Activated CD4-positive, alpha-beta T cell treated with anti-CD3 and anti-CD28 coated beads for 48 hours (primary cell): ENCODE measurements around the gene LRFN3.
"Not testable (repeated sequence)": the region's sequence is repeated elsewhere in the genome, so short reads cannot be mapped to it uniquely, and the experiment has no call there.

Experiments used
- DNase-seq: peaks from one replicate; pipeline ENCODE4 v3.0.0-alpha.2; 2020

Gene LRFN3

GRCh38 chr19:35908010-35908441 lies 28.1 kb upstream of the LRFN3 start, which contains the start of gene TYROBP:
TYROBP (minus strand) TSS chr19:35908295; CDS start chr19:35908228, 67 bp downstream.
- DNase-seq: no peak

DNA sequence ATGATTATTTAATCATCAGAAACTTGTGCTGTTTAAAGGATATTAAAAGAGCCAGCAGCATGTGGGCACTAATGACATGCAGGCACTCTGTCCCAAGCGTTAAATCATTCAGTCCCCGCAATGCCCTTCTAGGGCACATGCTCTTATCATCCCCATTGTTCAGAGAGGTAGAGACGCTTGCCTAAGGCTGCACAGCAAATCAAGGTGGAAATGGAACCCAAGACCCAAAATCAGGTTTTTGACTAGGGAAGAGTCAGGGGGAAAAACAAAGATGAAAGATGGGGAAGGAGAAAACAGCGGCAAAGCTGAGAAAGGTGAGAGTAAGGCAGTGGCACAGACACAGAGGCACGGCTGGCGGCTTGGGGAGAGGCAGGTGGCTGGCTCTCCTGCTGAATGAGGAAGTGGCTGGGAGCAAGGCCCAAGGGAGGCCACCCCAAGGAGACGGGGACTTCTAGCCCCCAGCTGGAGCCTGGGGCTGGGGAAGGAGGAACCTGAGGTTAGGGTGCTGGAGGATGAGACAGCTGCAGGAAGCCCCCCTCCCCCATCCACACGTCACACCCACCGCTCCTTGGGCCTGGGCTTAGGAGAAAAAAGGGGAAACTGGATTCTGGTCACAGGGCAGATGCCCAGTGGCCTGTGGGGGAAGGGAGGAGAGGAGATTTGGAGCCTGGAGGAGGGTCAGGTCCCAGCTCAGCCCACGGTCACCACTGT lies 27.0 kb upstream of the LRFN3 start:
- DNase-seq: no peak

DNA sequence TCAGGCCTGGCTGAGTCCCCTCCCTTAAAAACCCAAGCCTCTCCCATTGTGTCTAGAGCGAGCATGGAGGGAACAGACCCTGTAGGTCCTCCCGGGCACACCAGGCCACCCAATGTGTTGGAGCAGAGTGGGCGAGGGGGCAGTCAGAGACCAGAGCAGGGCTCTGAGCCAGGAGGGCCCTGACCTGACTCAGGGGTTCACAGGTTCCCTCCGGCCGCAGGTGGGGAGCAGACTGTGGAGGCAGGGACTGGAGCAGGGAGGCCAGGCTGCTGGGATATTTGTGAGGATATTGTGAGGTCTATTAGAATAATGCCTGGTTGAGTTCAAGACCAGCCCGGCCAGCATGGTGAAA lies 26.5 kb upstream of the LRFN3 start:
- no peak for DNase-seq

DNA sequence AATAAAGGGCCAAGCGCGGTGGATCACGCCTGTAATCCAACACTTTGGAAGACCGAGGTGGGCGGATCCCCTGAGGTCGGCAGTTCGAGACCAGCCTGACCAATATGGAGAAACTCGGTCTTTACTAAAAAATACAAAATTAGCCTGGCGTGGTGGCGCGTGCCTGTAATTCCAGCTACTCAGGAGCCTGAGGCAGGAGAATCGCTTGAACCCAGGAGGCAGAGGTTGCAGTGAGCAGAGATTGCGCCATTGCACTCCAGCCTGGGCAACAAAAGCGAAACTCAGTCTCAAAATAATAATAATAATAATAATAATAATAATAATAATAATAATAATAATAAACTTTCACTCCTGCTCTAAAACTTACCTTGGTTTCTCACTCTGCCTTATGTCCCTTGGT lies 25.8 kb upstream of the LRFN3 start:
- DNase-seq: not testable (repeated sequence)

GRCh38 chr19:35911173-35911572 lies 25.0 kb upstream of the LRFN3 start:
- no peak for DNase-seq

GRCh38 chr19:35911790-35912189 lies 24.4 kb upstream of the LRFN3 start:
- DNase-seq: peak; percentile 57

DNA sequence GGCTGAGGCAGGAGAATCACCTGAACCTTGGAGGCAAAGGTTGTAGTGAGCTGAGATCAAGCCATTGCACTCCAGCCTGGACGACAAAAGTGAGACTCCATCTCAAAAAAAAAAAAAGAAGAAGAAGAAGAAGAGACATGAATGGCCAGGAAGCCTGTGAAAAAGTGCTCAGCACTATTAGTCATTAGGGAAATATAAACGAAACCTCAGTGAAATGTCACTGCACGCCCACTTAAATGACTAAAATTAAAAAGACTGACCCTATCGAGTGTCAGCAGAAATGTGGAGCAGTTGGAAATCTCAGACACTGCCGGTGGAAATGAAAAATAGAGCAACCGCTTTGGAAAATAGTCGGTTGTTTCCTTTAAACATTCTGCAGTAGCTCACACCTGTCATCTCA lies 22.6 kb upstream of the LRFN3 start:
- DNase-seq: no peak

- DNase-seq: no peak
These were observed 20.7 kb upstream of the LRFN3 start for GRCh38 chr19:35915443-35915842.

DNA sequence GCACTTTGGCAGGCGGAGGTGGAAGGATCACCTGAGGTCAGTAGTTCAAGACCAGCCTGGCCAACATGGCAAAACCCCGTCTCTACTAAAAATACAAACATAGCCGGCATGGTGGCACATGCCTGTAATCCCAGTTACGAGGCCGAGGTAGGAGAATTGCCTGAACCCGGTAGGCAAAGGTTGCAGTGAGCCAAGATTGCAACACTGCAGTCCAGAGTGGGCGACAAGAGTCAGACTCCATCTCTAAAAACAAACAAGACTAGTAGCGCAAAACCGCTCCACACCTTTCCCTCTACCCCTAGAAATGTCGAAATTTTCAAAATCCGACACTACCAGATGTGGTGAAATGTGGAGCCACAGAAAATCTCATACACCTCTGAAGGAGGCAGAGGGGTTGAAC lies 16.9 kb upstream of the LRFN3 start:
- no peak for DNase-seq

GRCh38 chr19:35921012-35921411 lies 15.2 kb upstream of the LRFN3 start:
- no peak for DNase-seq

GRCh38 chr19:35925501-35925900 lies 10.7 kb upstream of the LRFN3 start:
- DNase-seq: no peak

DNA sequence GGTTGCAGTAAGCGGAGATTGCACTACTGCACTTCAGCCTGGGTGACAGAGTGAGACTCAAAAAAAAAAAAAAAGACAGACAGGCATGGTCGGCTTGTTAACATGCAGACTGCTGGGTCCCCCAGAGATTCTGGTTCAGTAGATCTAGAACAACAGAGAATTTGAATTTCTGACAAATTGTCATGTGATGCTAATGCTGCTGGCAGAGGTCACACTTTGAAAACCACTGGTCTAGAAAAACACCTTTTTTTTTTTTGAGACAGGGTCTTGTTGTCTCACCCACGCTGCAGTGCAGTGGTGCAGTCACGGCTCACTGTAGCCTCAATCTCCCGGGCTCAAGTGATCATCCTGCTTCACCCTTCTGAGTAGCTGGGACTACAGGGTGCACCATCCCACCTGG lies 7.7 kb upstream of the LRFN3 start:
- no peak for DNase-seq

DNA sequence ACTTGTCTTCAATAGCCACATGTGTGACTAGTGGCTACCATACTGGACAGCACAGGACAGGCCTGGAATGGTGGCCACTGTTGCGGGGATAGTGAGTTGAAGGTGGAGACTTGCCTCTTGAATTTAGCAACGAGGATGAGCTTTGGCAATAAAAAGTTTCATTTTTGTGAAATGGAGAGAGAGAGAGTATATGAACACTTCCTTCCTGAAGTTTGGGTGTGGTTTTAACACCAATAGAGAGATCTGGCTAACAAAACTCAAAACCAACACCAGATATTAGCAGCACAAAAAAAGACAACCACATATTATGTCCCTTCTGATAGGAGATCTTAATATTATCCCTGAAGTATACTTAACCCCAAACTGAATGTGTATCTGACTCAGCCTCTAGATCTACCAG lies 6.3 kb upstream of the LRFN3 start:
- DNase-seq: no peak

- peak; percentile 100 for DNase-seq
These were observed 4.9 kb upstream of the LRFN3 start for GRCh38 chr19:35931161-35931873.

DNA sequence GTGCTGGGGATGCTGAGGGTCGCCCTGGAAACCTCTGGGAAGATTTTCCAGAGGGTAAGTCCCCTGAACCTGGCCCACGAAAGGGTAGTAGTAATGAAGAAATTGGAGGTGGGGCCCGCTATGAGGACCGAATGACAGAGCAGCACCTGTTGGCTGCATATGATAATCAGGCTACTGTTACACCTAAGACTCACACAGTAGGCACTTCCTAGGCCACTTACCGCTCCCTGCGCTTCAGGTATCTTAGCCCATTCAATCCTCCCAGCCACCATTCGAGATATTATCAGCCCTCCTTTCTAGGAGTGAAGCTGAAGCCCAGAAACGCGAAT lies 4.3 kb upstream of the LRFN3 start:
- no peak for DNase-seq

DNA sequence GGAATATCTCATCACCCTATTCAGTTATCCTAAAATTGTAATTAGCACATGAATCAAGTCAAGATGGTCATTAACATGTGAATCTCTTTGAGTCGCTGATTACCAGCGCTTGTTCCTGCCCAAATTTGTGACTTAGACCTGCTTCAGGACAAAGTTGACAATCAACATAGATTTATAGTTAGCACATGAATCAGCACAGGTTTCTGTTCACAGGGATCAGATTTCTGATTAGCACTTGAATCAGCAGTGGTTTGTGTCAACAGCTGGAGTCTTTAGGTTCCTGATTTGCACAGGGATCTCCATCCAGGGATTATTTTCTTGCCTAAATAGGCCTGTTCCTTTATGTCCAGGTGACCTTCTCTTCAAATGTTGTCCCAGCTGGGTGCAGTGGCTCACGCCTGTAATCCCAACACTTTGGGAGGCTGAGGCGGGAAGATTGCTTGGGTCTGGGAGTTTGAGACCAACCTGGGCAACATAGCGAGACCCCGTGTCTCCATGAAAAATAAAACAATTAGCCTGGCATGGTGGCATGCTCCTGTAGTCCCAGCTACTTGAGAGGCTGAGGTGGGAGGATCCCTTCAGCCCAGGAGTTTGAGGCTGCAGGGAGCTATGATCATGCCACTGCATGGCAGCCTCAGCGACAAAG lies 3.8 kb upstream of the LRFN3 start:
- DNase-seq: no peak

DNA sequence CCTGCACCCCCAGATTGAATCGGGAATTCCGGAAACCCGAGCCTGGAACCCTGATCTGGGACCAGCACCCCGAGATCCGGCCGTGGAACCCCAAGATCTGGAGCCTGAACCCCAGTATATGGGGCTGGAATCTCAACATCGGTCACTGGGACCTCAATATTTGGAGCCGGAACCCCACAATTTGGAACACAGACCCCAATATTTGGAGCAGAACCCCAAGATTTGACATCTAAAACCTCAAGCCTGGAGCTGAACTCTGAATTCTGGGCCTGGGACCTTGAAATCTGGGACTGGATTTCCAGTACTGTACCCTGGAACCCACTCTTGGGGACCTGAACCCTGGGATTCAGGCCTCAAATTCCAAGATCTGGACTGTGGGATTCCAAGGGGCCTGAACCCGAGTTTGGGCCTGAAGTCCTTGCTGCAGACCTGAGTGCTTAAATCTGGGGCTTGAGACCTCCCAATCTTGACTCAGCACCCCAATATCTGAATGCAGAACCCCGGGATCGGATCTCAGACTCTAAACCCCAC lies 629 bp downstream of the LRFN3 start:
- no peak for DNase-seq

- no peak for DNase-seq
These were observed 1.4 kb downstream of the LRFN3 start for GRCh38 chr19:35937345-35938281.

DNA sequence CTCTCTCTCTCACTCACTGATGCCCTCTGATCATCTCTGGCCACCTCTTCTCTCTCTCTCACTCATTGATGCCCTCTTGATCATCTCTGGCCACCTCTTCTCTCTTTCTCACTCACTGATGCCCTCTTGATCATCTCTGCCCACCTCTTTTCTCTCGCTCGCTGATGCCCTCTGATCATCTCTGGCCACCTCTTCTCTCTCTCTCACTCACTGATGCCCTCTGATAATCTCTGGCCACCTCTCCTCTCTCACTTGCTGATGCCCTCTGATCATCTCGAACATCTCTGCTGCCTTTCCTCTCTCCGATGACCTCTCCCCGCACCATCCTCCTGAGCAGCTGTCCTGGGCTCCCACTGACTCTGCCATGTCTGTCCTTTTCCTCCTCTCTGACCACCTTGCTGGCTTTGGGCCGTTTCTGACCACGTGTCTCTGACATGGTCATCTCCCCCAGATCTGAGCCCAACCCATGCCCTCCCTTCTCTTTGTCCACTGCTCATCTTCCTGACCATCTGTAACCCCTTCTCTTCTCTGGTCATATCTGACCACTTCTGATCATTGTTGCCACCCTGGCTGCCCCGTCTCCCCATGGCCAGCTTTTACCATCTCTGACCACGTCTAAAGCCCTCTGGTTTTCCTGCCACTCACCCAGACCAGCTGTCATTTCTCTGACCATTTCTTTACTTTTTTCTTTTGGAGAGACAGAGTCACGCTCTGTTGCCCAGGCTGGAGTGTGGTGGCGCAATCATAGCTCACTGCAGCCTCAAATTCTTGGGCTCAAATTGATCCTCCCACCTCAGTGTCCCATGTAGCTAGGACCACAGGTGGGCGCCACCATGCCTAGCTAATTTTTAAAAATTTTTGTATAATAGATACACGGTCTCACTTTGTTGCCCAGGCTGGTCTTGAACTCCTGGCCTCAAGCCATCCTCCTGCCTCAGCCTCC lies 2.4 kb downstream of the LRFN3 start:
- DNase-seq: no peak

GRCh38 chr19:35939307-35940077 lies 3.3 kb downstream of the LRFN3 start:
- DNase-seq: no peak
